GM21367 (cell line): ENCODE measurements around the gene SLC44A5.
"Not testable (repeated sequence)": the region's sequence is repeated elsewhere in the genome, so short reads cannot be mapped to it uniquely, and the experiment has no call there.

ENCODE experiments used
- ATAC-seq: cut with Tn5 transposase; IDR thresholded peaks from one replicate; pipeline ENCODE4 v1.9.1; 2021; ENCODE audit not compliant: unreplicated experiment

Gene SLC44A5

GRCh38 chr1:75522389-75522788 is 88.5 kb downstream of the SLC44A5 start:
- no peak for ATAC-seq

- no peak for ATAC-seq
These were observed 89.3 kb downstream of the SLC44A5 start for GRCh38 chr1:75521658-75522057.

- ATAC-seq: no peak
These were observed 89.9 kb downstream of the SLC44A5 start for GRCh38 chr1:75520862-75521475.

- no peak for ATAC-seq
These were observed 91.1 kb downstream of the SLC44A5 start for GRCh38 chr1:75519651-75520427.

- no peak for ATAC-seq
These were observed 92.2 kb downstream of the SLC44A5 start for GRCh38 chr1:75518686-75519085.

- ATAC-seq: no peak
These were observed 96.6 kb downstream of the SLC44A5 start for GRCh38 chr1:75514270-75514669.

GRCh38 chr1:75506976-75507375 is 103.9 kb downstream of the SLC44A5 start:
- no peak for ATAC-seq

- no peak for ATAC-seq
These were observed 107.5 kb downstream of the SLC44A5 start for GRCh38 chr1:75503221-75503974.

- ATAC-seq: no peak
These were observed 108.1 kb downstream of the SLC44A5 start for GRCh38 chr1:75502776-75503175.

- no peak for ATAC-seq
These were observed 109.2 kb downstream of the SLC44A5 start for GRCh38 chr1:75501577-75502295.

- no peak for ATAC-seq
These were observed 118.9 kb downstream of the SLC44A5 start for GRCh38 chr1:75492011-75492410.

- ATAC-seq: no peak
These were observed 123.5 kb downstream of the SLC44A5 start for GRCh38 chr1:75487399-75487798.

- ATAC-seq: no peak
These were observed 126.1 kb downstream of the SLC44A5 start for GRCh38 chr1:75484789-75485188.

GRCh38 chr1:75482951-75483350 is 128.0 kb downstream of the SLC44A5 start:
- no peak for ATAC-seq

GRCh38 chr1:75476486-75476885 is 134.4 kb downstream of the SLC44A5 start:
- ATAC-seq: not testable (repeated sequence)

GRCh38 chr1:75475696-75476095 is 135.2 kb downstream of the SLC44A5 start:
- ATAC-seq: no peak

GRCh38 chr1:75472971-75473603 is 137.8 kb downstream of the SLC44A5 start:
- no peak for ATAC-seq

GRCh38 chr1:75472089-75472970 is 138.6 kb downstream of the SLC44A5 start:
- no peak for ATAC-seq

- no peak for ATAC-seq
These were observed 139.7 kb downstream of the SLC44A5 start for GRCh38 chr1:75471252-75471651.

- no peak for ATAC-seq
These were observed 140.5 kb downstream of the SLC44A5 start for GRCh38 chr1:75470448-75470847.
